Stimulated activated CD4-positive, alpha-beta T cell treated with anti-CD3 and anti-CD28 coated beads, Interleukin-15, amount 100 ng/mL, for 1 hour (primary cell): ENCODE measurements around the gene USP48.
"Not testable (repeated sequence)": the region's sequence is repeated elsewhere in the genome, so short reads cannot be mapped to it uniquely, and the experiment has no call there.

Experiments
- DNase-seq, 2 donors: peaks; one replicate each; pipeline ENCODE4 v3.0.0-alpha.2; 2020; ENCODE audit warnings: low read depth in 1 of 2, low spot score in 1 of 2

Gene USP48

DNA sequence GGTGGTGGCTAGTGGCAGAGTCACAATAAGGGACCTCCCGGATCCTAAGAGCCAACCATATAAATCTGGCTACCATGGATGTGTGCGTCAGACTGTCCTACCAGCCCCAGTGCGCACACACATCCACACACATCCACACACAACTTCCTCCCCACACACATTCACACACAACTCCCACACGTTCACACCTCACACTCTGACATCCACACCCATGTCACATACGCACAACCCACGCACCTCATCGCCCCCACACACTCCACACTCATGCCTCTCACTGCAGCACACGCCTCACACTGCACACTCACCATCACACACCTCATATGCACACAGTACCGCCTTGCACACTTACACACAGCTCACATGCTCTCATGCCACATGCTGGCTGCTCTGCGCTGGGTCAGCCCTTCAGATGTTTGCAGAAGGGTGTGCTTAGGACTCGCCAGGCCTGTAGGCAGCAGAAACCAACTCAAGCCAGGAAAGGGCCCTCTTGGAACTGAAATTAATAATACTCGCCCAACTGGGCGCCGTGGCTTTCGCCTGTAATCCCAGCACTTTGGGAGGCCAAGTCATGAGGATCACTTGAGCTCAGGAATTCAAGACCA is 32.1 kb upstream of the USP48 start:
- no peak for DNase-seq

DNA sequence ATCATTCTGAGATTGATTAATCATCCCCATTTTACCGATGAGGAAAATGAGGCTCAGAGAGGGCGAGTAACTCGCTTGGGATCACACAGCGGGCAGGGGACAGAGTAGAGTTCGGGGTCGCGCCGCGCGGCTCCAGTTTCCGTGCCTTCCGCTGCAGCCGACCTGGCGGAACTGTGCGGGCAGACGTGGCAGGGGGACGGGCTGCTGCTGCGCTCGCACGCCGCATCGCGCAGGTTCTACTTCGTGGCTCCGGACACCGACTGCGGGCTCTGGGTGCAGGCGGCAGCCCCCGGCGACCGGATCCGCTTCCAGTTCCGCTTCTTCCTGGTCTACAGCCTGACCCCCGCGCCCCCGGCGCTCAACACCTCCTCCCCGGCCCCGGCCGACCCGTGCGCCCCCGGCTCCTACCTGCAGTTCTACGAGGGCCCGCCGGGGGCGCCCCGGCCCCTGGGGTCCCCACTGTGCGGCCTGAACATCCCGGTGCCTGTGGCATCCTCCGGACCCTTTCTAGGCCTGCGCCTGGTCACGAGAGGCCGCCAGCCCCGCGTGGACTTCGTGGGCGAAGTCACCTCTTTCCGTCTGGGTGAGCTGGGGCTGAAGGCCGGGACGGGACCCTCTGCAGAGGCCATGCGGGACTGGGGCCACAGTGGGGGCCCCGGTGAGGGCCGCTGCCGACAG is 31.4 kb upstream of the USP48 start:
- peak in 1 of 2 donors; percentile 20 for DNase-seq

DNA sequence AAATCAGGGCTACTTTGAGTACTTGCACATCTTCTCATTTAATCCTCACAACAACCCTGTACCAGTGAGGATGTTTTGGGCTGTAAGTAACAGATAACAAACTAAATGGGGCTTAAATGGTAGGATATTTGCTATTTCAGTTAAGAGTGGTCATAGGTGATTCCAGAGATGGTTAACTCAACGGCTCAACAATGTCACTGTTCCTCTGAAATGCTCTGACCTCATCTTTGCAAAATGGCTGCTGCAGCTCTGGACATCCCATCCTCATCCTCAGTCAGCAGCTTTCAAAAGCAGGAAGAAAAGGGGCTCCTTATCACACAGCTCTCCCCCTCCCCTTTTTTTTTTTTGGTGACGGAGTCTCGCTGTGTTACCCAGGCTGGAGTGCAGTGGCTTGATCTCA is 30.6 kb upstream of the USP48 start:
- no peak for DNase-seq

DNA sequence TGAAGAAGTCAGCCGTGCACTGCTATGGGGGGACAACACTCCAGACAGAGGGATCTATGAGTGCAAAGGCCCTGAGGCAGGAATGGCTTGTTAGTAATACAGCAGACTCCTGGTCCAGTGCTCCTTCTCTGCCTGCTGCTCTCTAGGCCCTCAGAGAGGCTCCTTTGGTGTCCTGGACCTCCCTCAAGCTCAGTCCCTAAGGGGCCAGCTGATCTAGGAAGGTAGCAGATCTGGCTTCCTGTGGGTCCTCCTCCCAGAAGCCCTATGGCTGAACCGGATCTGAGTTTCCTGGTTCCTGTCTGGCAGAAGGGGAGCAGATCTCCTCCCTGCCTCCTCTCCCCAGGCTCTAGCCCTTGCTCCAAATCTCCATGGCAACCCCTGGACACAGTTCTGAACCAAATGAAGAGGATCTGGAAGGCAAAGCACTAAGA is 28.9 kb upstream of the USP48 start, which contains the start of gene LDLRAD2:
LDLRAD2 (plus strand) TSS at position 391 of the 431 bp plus-strand sequence. CDS start 187 bp downstream, outside the sequence.
- no peak for DNase-seq

DNA sequence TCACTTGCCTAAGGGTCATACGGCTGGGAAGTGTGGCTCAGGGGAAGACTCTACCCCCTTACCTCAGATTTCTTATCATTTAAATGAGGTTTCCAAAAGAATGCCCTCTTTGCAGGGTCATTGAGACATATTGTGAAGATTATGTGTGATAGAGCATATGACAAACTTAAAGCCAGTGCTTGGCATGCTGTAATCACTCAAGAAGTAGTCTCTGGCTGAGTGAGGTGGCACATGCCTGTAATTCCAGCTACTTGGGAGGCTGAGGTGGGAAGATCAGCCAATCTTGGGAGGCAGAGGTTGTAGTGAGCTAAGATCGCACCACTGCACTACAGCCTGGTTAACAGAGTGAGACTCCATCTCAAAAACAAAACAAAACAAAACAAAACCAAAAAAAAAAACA is 21.6 kb upstream of the USP48 start:
- DNase-seq, result no peak

DNA sequence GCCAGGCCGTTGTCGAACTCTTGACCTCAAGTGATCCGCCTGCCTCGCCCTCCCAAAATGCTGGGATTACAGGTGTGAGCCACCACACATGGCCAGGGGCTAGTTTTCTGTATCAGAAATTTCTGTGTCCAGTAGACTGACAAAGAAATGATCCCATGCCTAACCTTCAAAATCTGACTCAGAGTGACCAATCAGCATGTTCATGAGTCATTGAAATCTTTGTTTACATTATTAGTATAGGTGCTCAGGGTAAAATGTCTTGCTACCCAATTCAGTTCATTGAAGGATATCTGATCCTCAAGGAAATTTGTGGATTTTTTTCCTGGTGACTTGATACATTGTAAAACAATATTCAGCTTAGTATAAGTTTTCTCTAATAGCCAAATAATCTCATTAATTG is 18.2 kb upstream of the USP48 start:
- no peak for DNase-seq

DNA sequence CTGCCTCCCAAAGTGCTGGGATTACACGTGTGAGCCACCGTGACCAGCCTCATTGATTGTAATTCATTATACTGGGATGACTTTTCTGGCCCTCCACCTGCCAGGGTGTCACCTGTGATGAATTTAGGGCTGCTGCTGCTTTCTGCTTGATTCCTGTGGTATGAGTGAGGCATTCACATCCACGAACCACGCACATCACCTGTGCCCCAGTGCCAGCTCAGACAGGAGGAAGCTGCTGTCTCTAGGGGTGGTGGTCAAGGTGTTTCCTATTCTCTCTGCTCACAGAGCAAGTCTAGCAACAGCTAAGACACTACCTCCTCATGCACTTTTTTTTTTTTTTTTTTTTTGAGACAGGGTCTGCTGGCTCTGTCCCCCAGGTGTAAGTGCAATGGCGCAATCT is 16.8 kb upstream of the USP48 start:
- DNase-seq, result no peak

DNA sequence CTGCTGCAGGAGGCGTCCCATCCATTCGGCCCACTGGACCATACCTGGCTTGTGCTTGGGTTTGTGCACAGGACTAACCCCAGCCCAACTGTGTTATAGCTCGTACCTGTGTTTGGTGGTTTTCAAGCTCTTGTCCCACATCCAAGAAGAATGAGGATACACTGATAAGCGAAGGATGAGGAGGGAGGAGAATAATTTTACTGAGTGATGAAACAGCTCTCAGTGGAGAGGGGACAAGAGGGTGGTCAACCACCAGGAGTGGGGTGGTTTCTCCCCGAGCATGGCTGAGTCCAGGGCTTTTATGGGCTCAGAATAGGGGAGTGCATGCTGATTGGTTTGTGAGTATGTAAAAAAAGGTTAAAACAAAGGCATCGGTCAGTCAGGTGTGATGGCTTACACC is 12.1 kb upstream of the USP48 start:
- DNase-seq, result no peak

DNA sequence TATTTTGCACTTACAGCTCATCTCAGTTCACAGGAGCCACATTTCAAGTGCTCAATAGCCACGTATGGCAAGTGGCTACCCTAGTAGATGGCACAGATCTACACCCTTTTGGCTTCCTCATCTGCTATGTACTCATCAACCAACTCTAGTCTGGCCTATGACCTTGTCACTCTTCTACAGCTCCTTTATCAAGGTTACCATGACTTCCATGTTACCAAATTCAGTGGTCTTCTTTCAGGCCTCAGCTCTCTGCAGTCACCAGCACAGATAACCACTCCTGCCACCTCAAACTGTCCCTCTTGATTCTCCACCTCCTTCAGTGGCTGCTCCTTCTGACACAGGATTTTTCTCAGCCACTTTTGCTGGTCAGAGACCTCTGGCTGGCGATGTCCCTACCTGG is 11.7 kb upstream of the USP48 start:
- DNase-seq, result no peak

DNA sequence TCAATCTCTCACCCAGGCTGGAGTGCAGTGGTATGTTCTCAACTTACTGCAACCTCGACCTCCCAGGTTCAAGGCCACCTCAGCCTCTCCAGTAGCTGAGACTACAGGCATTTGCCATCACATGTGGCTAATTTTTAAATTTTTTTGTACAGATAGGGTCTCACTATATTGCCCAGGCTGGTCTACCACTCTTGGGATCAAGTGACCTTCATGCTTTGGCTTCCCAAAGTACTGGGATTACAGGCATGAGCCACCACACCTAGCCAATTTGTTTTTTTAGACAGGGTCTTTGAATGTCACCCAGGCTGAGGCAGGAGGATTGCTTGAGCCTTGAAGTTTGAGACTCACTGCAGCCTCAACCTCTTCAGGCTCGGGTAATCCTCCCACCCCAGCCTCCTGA is 10.2 kb upstream of the USP48 start:
- DNase-seq, result no peak

DNA sequence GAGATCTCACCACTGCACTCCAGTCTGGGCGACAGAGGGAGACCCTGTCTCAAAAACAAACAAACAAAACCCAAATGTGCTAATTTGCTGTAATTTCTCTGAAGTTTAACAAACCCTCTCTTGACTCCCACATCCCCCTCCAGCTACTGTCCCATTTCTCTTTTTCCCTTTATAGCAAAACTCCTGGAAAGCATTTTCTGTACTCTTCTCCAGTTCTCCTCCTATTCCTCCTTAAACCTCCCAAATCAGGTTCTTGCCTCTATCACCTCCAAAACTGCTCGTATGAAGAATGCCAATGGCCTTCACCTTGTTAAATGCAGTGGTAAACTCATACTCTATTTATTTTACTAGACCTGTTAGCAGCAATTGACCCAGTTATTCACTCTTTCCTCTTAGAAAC is 3.7 kb upstream of the USP48 start:
- DNase-seq, result no peak

DNA sequence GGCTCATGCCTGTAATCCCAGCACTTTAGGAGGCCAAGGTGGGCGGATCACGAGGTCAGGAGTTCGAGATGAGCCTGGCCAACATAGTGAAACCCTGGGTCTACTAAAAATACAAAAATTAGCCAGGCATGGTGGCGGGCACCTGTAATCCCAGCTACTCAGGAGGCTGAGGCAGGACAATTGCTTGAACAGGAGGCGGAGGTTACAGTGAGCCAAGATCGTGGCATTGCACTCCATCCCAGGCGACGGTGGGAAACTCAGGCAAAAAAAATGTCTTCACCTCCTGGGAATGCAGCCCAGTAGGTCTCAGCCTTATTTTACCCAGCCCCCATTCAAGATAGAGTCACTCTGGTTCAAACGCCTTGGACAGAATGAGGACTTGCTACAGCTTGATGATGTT is 2.8 kb upstream of the USP48 start:
- not testable (repeated sequence) for DNase-seq

DNA sequence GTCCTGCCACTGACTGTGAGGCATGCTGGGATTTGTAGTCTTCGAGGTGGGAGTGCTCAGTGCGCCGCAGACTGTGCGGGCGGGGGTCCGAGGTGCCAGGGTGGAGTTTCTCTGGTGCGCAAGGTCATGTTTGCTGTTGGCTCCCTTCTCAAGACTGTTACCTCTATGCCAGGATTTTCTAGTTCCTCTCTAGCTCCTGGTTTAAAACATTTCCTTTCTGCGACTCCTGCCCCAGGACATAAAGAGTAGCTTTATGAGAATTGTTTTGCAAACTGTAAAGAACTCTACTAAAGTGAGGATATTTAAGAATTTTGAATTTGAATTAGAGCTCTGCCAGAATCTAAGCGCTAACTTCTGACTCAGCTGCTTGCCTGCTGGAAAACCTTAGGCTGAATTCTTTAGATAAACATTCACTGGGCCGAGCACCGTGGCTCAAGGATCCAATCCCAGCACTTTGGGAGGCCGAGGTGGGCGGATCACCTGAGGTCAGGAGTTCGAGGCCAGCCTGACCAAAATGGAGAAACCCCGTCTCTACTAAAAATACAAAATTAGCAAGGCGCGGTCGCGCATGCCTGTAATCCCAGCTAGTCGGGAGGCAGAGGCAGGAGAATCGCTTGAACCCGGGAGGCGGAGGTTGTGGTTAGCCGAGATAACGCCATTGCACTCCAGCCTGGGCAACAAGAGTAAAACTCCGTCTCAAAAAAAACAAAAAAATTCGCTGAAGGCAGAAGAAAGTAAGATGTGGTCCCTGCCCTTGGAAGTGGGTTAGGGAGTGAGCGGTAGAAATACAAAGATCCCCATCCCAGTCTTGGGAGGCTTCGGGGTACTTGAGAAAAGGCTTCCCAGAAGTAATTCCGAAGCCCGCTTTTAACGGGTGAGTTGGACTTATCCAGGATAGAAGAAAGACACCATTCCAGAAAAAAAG is 992 bp upstream of the USP48 start:
- no peak for DNase-seq

DNA sequence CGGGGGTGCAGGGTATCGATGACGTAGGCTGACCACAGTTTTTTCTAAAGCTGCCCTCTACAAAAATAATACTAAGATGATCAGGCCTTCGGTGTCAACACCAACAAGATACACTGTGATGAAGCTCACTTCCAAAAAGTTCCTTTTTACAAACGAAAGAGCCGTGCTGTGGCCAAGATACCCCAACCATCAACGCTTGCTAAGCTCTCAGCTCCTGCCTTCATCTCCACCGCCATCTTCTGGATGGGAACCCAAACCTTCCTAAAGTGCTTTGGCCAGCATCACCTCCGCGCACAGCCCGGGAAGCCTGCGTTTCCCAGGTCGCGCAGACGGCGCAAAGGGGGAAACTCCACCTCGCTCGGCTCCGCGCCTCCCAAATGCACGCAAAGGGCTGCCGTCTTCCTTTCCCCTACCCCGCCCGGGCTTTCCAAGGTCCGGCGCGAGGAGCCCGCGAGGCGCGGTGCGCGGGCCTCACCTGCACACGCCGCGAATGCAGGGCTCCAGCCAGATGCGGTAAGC is 541 bp downstream of the USP48 start:
- no peak for DNase-seq

DNA sequence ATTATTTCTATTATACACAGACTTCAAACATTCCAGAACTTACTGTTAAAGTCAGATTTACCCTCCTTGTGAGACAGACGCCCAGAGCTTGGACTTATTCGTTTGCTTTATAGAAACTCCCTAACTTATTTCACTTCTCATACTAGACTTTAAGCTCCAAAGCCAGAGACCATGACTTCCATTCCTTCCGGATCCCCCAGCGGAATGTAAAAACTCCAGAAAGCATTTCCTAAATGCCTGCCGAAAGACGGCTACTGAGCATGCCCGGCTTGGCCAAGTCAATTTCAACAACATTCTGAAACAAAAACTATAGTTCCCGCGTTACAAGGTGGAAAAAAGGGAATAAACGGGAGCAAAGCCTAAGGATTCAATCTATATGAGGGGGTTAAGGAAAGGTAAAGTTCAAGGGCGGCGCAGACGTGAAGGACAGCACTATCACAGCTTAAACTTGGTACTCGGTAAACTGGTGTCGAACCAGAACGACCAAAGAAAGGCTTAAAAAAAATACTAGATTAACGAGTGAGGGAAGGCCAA is 1.1 kb downstream of the USP48 start:
- DNase-seq, result no peak

DNA sequence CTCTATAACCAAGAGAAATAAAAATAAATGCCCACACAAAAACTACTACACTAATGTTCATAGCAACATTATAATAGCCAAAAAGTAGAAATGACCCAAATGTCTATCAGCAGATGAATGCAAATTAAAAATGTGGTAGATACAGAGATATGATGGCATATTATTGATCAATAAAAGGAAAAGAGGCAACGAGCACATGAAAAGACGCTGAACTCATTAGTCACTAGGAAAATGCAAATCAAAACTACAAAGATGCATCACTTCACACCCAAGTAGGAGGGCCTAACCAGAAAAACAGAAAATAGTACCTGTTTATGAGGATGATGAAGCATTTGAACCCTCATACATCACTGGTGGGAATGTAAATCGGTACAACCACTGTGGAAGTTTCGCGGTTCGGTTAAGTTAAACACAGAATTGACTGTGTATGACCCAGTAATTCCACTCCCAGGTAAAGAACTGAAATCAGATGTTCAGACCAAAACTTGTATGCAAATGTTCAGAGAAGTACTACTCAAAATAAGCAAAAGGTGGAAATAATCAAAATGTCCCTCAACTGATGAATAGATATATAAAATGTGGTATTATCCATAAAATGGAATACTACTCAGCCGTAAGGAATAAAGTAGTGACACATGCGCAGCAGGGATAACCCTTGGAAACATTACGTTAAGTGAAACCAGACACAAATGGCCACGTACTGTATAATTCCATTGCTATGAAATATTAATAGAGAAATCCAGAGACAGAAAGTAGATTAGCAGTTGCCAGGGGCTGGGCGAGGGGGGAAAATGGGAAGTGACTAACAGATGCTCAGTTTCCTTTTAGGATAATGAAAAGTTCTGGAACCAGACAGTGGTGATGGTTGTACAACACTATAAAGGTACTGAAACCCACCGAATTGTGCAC is 3.1 kb downstream of the USP48 start:
- no peak for DNase-seq

DNA sequence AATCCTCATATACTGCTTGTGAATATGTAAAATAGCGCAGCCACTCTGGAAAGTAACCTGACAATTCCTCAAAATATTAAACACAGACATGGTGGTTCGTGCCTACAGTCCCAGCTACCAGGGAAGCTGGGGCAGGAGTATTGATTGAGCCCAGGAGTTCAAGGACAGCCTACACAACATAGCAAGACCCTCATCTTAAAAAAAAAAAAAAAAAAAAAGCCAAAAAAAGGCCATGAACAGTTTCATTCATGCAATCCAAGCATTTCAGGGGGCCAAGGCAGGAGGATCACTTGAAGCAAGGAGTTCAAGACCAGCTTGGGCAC is 4.6 kb downstream of the USP48 start:
- no peak for DNase-seq

DNA sequence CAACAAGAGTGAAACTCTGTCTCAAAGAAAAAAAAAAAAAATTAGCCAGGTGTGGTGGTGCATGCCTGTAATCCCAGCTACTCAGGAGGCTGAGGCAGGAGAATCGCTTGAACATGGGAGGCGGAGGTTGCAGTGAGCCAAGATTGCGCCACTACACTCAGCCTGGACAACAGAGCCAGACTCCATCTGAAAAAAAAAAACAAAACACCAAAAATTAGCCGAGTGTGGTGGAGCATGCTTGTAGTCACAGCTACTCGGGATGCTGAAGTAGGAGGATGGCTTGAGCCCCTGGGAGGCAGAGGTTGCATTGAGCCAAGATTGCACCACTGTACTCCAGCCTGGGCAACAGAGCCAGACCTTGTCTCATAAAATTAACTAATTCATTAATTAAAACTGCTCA is 6.0 kb downstream of the USP48 start:
- not testable (repeated sequence) for DNase-seq

DNA sequence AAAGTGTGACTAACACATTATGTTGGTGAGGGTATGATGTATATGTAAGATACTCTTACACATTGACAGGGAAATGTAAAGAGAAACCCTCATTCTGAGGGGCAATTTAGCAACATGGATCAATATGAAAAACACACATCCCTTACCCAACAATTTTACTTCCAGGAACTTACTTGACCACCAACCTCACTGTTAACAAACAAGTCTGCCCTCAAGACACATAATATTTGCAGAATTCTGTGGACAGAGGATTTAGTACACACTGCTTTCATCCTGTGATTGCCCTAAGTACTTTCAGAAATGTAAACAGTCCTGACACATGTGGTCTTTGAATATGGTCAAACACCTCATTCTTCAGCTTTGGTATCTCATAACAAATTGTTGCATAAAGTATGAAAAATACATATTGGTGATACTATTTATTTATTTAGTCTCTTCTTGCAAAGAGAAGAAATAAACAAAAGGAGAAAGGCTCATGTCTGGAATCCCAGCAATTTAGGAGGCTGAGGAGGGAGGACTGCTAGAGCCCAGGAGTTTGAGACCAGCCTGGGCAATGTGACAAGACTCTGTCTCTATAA is 6.9 kb downstream of the USP48 start:
- DNase-seq, result no peak

DNA sequence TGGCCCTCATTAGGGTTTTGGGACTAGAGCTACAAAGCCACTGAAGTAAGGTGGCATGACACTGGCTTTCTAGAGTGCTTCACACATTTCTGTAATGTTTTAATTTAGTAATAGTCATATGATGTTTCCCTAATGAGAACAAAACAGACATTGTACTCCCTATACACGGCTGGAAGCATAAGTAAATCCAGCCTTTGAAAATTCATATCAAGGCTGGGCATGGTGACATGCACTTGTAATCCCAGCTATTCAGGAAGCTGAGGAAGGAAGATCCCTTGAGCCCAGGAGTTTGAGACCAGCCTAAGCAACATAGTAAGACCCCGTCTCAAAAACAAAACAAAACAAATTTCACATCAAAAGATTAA is 7.4 kb downstream of the USP48 start:
- DNase-seq, result no peak
